Natural killer cell (primary cell): ENCODE results near the gene TTC34. TPM values are rescaled to one million over a fixed set of nuclear protein-coding genes. Genes with fewer than 3 reads are reported as not detected.

ENCODE experiments used
- ATAC-seq, 3 donors: fragments of 150-1000 bp in 2 of 3; fragments of 200-7000 bp in 1 of 3; cut with Tn5 transposase; 1 replicate in 1 of 3; 2 replicates in 2 of 3; pipeline ENCODE4 v1.10.0; 2021; ENCODE audit warnings: mild to moderate bottlenecking in 2 of 3, moderate library complexity in 2 of 3
- DNase-seq, 2 donors: peaks; one replicate each; pipeline versions ENCODE4 v3.0.0 to v3.0.0-alpha.2; 2013 to 2021; ENCODE audit warnings: mixed read lengths in 1 of 2
- H3K27ac ChIP-seq: one replicate; pipeline ENCODE4 v1.5.1; 2013; ENCODE audit warnings: mild to moderate bottlenecking, low read length
- H3K27me3 ChIP-seq: one replicate; pipeline ENCODE4 v1.6.1; 2013; ENCODE audit warnings: low read length; ENCODE audit not compliant: control insufficient read depth, insufficient read depth
- H3K36me3 ChIP-seq: one replicate; pipeline ENCODE4 v1.6.1; 2013; ENCODE audit warnings: low read length; ENCODE audit not compliant: control insufficient read depth, insufficient read depth
- H3K4me1 ChIP-seq: one replicate; pipeline ENCODE4 v1.6.1; 2013; ENCODE audit warnings: low read length; ENCODE audit not compliant: control insufficient read depth, insufficient read depth
- H3K4me3 ChIP-seq: one replicate; pipeline ENCODE4 v1.5.1; 2013; ENCODE audit warnings: low read length
- H3K9me3 ChIP-seq: one replicate; pipeline ENCODE4 v1.6.1; 2013; ENCODE audit warnings: low read length; ENCODE audit not compliant: control insufficient read depth, insufficient read depth
- H3K27ac Mint-ChIP-seq, 2 donors: one replicate each; pipeline ENCODE4 v1.8.0; 2022; ENCODE audit warnings: mild to moderate bottlenecking in 2 of 2, mixed read lengths in 2 of 2, moderate library complexity in 1 of 2
- H3K27me3 Mint-ChIP-seq, 2 donors: one replicate each; pipeline ENCODE4 v1.8.0; 2022; ENCODE audit warnings: low read depth in 2 of 2, mixed read lengths in 2 of 2
- H3K36me3 Mint-ChIP-seq: one replicate; pipeline ENCODE4 v1.8.0; 2022; ENCODE audit warnings: mixed read lengths
- H3K4me1 Mint-ChIP-seq, 2 donors: one replicate each; pipeline ENCODE4 v1.8.0; 2022; ENCODE audit warnings: mixed read lengths in 2 of 2
- H3K4me3 Mint-ChIP-seq: one replicate; pipeline ENCODE4 v1.8.0; 2022; ENCODE audit warnings: mild to moderate bottlenecking, moderate library complexity, mixed read lengths
- H3K9me3 Mint-ChIP-seq, 2 donors: one replicate each; pipeline ENCODE4 v1.8.0; 2022; ENCODE audit warnings: mixed read lengths in 2 of 2
- WGBS: methylation state at CpG from one replicate; pipeline ENCODE4 v1.1.7; 2013; ENCODE audit warnings: missing lambda C conversion rate; ENCODE audit not compliant: insufficient coverage; 5-methylcytosine and 5-hydroxymethylcytosine counted together
- intact Hi-C: fragments of 100-400 bp; cut with micrococcal nuclease; formaldehyde crosslinking; loops from one replicate; pipeline ENCODE4 v1.14.2; 2022
- total RNA-seq, 4 donors: library from RNA; stranded (reverse); fragments of 120-200 nt in 1 of 4; gene quantifications; one replicate each; pipeline versions ENCODE4 v1.2.3 to v1.2.4, GENCODE V29; 2013 to 2022
- TF ChIP-seq, protein P1 (sequence below): fragments of 200-600 bp; IDR thresholded peaks from one replicate; pipeline ENCODE4 v1.8.0; 2022; ENCODE audit warnings: antibody characterized with exemption

Gene TTC34
- total RNA-seq, 3 donors from 2014 or later (not counting 1 experiment from before 2014, with no cell fraction given), result 0.80 to 1.4 (median 1.2) TPM

DNA sequence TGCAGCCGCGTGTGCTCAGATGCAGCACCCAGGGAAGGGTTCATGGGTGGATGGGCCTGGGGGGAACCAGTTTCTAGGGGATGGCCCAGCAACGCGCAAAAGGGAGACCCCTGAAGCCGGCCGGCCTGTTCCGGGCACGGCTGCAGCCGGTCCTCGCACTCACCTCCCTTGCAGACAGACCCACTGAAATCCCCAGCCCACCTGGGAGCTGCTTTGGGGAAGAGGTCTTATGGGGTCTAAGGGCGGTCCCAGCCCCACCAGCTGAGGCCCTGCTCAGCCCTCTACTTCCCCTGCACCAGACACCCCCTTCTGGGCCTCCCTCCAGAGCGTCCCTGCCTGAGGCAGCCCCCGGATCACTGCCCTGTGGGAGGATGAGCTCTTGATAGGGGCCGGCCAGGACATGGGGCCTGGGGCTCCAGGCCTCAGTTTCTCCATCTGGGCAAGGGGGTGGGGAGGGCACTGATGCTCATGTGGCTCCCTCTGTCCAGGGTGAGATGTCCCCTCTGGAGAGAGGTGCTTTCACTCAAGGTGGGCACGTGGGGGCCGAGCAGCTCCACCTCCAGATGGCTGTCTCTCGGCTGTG is 20.0 kb upstream of the TTC34 start:
- ATAC-seq (no peak), DNase-seq (no peak)
- intact Hi-C loops, result loop anchor here (5.0 kb wide), 1 partner anchor 601 kb away; no protein-coding TSS in a partner anchor
- Mint-ChIP-seq H3K4me3 (no peak overlapping the region), H3K4me1 (peaks cover 0 to 3% of the 10 kb centered on the region in 2 donors), H3K36me3 (no peaks in the 10 kb centered on the region), H3K27me3 (peaks cover 7 to 9% of the 10 kb centered on the region in 2 donors), H3K27ac (no peak overlapping the region), H3K9me3 (no peaks in the 10 kb centered on the region)
- Histone ChIP-seq H3K4me3 (no peak overlapping the region), H3K4me1 (no peaks in the 10 kb centered on the region), H3K9me3 (no peaks in the 10 kb centered on the region), H3K27me3 (no peaks in the 10 kb centered on the region), H3K27ac (no peak overlapping the region), H3K36me3 (no peaks in the 10 kb centered on the region)
- TF ChIP-seq, protein P1, sequence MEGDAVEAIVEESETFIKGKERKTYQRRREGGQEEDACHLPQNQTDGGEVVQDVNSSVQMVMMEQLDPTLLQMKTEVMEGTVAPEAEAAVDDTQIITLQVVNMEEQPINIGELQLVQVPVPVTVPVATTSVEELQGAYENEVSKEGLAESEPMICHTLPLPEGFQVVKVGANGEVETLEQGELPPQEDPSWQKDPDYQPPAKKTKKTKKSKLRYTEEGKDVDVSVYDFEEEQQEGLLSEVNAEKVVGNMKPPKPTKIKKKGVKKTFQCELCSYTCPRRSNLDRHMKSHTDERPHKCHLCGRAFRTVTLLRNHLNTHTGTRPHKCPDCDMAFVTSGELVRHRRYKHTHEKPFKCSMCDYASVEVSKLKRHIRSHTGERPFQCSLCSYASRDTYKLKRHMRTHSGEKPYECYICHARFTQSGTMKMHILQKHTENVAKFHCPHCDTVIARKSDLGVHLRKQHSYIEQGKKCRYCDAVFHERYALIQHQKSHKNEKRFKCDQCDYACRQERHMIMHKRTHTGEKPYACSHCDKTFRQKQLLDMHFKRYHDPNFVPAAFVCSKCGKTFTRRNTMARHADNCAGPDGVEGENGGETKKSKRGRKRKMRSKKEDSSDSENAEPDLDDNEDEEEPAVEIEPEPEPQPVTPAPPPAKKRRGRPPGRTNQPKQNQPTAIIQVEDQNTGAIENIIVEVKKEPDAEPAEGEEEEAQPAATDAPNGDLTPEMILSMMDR, result no peak
- 89% methylated on average over 16 of the region's 17 CpGs for WGBS

DNA sequence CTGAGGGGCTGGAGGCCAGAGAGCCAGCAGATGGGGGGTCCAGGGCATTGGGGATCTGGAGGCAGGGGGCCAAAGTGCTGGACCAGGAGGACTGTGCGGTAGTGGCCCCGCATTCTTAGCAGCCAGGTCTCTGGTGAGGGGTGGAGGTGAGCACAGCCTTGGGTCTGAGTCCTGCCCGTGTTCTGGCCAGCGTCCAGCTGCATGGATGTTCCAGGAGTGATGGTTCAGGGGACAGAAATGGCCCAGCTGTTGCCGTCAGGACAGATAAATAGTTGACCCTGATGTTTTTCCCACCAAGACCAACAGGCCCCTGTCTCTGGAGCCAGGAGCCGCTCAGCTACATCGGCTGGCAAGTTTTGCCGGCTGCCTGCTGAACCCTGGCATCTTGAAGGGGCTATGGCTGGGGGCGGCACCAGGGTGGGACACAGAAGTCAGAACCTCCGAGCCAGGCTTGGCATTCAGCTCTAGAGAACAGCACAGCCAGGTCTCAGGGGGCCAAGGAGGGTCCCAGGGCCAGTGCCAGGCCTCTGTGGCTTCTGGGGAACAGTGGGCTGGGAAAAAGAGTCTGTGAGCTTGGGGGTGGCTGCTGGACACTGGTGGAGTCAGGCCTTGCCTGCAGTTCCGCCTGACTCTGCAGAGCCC is 19.4 kb upstream of the TTC34 start:
- 82% methylated on average over 11 of the region's 11 CpGs for WGBS
- no peaks in the 10 kb centered on the region for H3K27me3 ChIP-seq
- intact Hi-C loops, result loop anchor here (5.0 kb wide), 1 partner anchor 601 kb away; no protein-coding TSS in a partner anchor

DNA sequence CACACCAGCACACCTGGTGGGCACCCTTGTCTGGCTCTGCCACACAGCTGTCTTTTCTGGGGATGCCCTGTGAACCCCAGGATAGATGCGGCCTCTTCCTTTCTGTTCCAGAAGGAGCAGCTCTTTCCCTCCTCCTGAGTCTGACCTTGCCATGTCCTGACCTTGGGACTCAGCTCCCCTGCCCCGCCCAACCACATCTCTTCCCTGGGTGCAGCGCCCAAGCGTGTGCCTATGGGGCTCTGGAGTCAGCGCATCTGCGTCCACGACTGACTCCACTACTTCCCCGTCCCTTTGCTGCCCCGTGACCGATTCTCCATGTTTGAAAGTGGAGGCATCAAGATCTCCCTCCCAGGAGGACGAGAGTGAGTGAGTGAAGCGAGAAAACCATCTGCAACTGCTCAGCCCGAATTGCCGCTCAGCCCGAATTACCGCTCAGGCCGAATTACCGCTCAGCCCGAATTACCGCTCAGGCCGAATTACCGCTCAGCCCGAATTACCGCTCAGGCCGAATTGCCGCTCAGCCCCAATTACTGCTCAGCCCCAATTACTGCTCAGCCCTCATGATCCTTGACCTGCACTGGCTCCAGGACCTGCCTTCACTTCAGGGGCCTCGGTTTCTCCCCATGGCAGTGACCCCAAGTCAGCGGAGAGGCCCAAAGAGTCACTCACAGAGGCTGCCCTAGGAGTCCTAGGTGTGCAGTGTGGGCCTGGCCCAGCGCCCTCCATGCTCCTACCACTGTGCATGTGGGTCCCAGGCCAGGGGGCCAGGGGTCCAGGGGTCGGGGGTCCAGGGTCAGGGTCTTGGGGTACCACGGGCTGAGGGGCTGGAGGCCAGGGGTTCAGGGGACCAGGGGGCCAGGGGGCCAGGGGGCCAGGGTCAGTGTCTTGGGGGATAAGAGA is 18.6 kb upstream of the TTC34 start:
- H3K4me3 ChIP-seq, result no peak overlapping the region
- Mint-ChIP-seq H3K27me3 (peaks cover 7 to 9% of the 10 kb centered on the region in 2 donors), H3K9me3 (no peaks in the 10 kb centered on the region), H3K36me3 (no peaks in the 10 kb centered on the region), H3K4me3 (no peak overlapping the region), H3K27ac (no peak overlapping the region), H3K4me1 (peaks cover 0 to 3% of the 10 kb centered on the region in 2 donors)
- no peaks in the 10 kb centered on the region for H3K27me3 ChIP-seq
- H3K9me3 ChIP-seq, result no peaks in the 10 kb centered on the region
- no peaks in the 10 kb centered on the region for H3K4me1 ChIP-seq
- WGBS, result 92% methylated on average over 31 of the region's 31 CpGs
- no peak for DNase-seq
- intact Hi-C loops, result loop anchor here (5.0 kb wide), 1 partner anchor 602 kb away; no protein-coding TSS in a partner anchor
- H3K36me3 ChIP-seq, result no peaks in the 10 kb centered on the region
- TF ChIP-seq, protein P1, result no peak
- ATAC-seq, result no peak
- H3K27ac ChIP-seq, result no peak overlapping the region

More for the DNA sequence above, 19.4 kb upstream of the TTC34 start:
- no peaks in the 10 kb centered on the region for H3K9me3 Mint-ChIP-seq
- H3K4me3 ChIP-seq, result no peak overlapping the region
- DNase-seq, result no peak
- no peaks in the 10 kb centered on the region for H3K36me3 ChIP-seq
- peaks cover 7 to 9% of the 10 kb centered on the region in 2 donors for H3K27me3 Mint-ChIP-seq
- no peak overlapping the region for H3K4me3 Mint-ChIP-seq
- H3K4me1 ChIP-seq, result no peaks in the 10 kb centered on the region
- TF ChIP-seq, protein P1, result no peak
- no peaks in the 10 kb centered on the region for H3K9me3 ChIP-seq
- no peak overlapping the region for H3K27ac ChIP-seq
- ATAC-seq, result no peak
- H3K4me1 Mint-ChIP-seq, result peaks cover 0 to 3% of the 10 kb centered on the region in 2 donors
- H3K36me3 Mint-ChIP-seq, result no peaks in the 10 kb centered on the region
- H3K27ac Mint-ChIP-seq, result no peak overlapping the region
